Measurements from ENCODE around the gene CPLANE1.
"Not testable (repeated sequence)": the region's sequence is repeated elsewhere in the genome, so short reads cannot be mapped to it uniquely, and the experiment has no call there.

GRCh38 chr5:37082977-37083376 lies 166.2 kb downstream of the CPLANE1 start:
- TF ChIP-seq RARB (CRISPR knock-in tag; IDR thresholded peaks at IDR 0.05); ZFP3 (CRISPR knock-in tag; IDR thresholded peaks at IDR 0.05); ZNF565 (CRISPR knock-in tag; conservative IDR thresholded peaks at IDR 0.05; ENCODE audit: low read depth); ARNTL (CRISPR knock-in tag; IDR thresholded peaks at IDR 0.05; ENCODE audit: borderline replicate concordance, low read depth); ZFP30 (CRISPR knock-in tag; IDR thresholded peaks at IDR 0.05); TSHZ2 (CRISPR knock-in tag; IDR thresholded peaks at IDR 0.05); CSDC2 (CRISPR knock-in tag; IDR thresholded peaks at IDR 0.05); PATZ1 (CRISPR knock-in tag; IDR thresholded peaks at IDR 0.05; ENCODE audit: borderline replicate concordance); CREB5 (CRISPR knock-in tag; IDR thresholded peaks at IDR 0.05; ENCODE audit: low read depth): not testable (repeated sequence)

Data from SK-N-SH treated with all-trans-retinoic acid at 6 μM for 48 hours (cell line).